Stomach (tissue), 9 donors: ENCODE results near the gene SLC38A2. TPM values are rescaled to one million over a fixed set of nuclear protein-coding genes. Genes with fewer than 3 reads are reported as not detected.

Experiments
- DNase-seq, 2 donors: peaks; one replicate each; pipeline versions ENCODE4 v3.0.0 to v3.0.0-alpha.2; 2013 to 2019
- H3K27ac ChIP-seq, 5 donors: fragments of 200-600 bp in 4 of 5; sonication (generic) in 4 of 5; one replicate each; pipeline ENCODE4 v1.5.1; 2013 to 2019; ENCODE audit warnings: mild to moderate bottlenecking in 1 of 5, moderate library complexity in 1 of 5
- H3K27me3 ChIP-seq, 3 donors: fragments of 200-600 bp; sonication (generic); one replicate each; pipeline ENCODE4 v1.5.1; 2017 to 2019; ENCODE audit warnings: mixed run types in 1 of 3
- H3K36me3 ChIP-seq, 4 donors: fragments of 200-600 bp; sonication (generic); 1 replicate in 3 of 4; 2 replicates in 1 of 4; pipeline ENCODE4 v1.5.1; 2016 to 2019
- H3K4me1 ChIP-seq, 4 donors: fragments of 200-600 bp; sonication (generic); one replicate each; pipeline ENCODE4 v1.5.1; 2016 to 2019
- H3K4me3 ChIP-seq, 4 donors: fragments of 200-600 bp; sonication (generic) in 3 of 4; one replicate each; pipeline ENCODE4 v1.5.1; 2016 to 2019; ENCODE audit warnings: mild to moderate bottlenecking in 1 of 4
- H3K9me3 ChIP-seq, 4 donors: fragments of 200-600 bp; sonication (generic); one replicate each; pipeline ENCODE4 v1.5.1; 2016 to 2019
- EP300 ChIP-seq: sonication (generic); formaldehyde crosslinking; IDR thresholded peaks from one replicate; pipeline ENCODE4 v1.6.1; 2017; ENCODE audit warnings: antibody characterized with exemption
- POLR2A ChIP-seq, 4 donors: fragments of 450-650 bp; IDR thresholded peaks; one replicate each; pipeline ENCODE4 v1.6.1; 2016; ENCODE audit warnings: antibody characterized with exemption in 4 of 4, control low read depth in 2 of 4, mild to moderate bottlenecking in 1 of 4, moderate library complexity in 1 of 4
- POLR2AphosphoS5 ChIP-seq, 3 donors: sonication (generic); formaldehyde crosslinking; IDR thresholded peaks; one replicate each; pipeline ENCODE4 v1.6.1; 2016; ENCODE audit warnings: antibody characterized with exemption in 3 of 3
- WGBS, 5 donors: extraction: QIAGEN DNeasy Blood & Tissue Kit in 3 of 5; methylation state at CpG; one replicate each; pipeline versions ENCODE4 v1.1.5 to v1.1.7; 2013 to 2018; 5-methylcytosine and 5-hydroxymethylcytosine counted together
- intact Hi-C: fragments of 100-400 bp; cut with DNase I; formaldehyde crosslinking; loops from one replicate; pipeline ENCODE4 v1.15.1; 2023; ENCODE audit warnings: low total_unique reads
- polyA plus RNA-seq, 3 donors: library from polyadenylated mRNA; stranded (reverse); fragments of 200-250 nt; gene quantifications; one replicate each; pipeline ENCODE4 v1.2.3, GENCODE V29; 2013
- total RNA-seq, 5 donors: library from RNA; depleted of rRNA; stranded (reverse); fragments of >200 nt; gene quantifications; one replicate each; pipeline versions ENCODE4 v1.1.0 to v1.2.3, GENCODE V29; 2014 to 2016
- TF ChIP-seq, protein P1 (sequence below), 7 experiments: fragments of 450-650 bp in 4 of 7; fragments of 200-600 bp in 3 of 7; sonication (generic) in 3 of 7; IDR thresholded peaks; one replicate each; pipeline ENCODE4 v1.5.1; 2016 to 2019; ENCODE audit warnings: antibody characterized with exemption in 7 of 7, control low read depth in 2 of 7, mild to moderate bottlenecking in 1 of 7
- donor health status: healthy with polysubstance abuse.
- donor health status: Bipolar disorder and iron deficiency.
- donor health status: healthy.

The SLC38A2 gene
- total and polyA plus RNA-seq, 8 donors: 26.6 to 716 (median 157) TPM

DNA sequence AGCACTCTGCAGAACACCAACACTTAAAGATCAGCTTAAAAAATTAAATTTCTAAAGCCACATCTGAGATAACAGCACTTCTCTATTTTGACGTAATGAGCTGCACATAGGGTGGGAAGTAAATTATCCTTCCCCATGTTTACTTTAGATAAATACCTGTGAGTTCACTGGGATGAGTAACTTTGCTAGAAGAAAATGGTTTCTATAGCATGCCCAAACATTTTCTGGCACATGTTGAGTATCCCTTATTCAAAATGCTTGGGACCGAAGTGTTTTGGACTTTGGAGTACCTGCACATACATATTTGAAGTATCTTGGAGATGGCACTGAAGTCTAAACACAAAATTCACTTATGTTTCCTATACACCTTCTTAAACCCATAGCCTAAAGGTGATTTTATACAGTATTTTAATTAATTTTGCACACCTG is 6.6 kb downstream of the SLC38A2 start:
- no peak for DNase-seq
- H3K4me3 ChIP-seq: peak overlapping the region in 3 of 4 donors; percentile 94 to 100 (median 98)
- intact Hi-C loops: no loop called here
- 22 to 32% (median 28%) methylated on average over 2 of the region's 2 CpGs for WGBS, 5 donors
- peak overlapping the region in 4 of 5 donors; percentile 35 to 100 (median 99) for H3K27ac ChIP-seq
- H3K27me3 ChIP-seq: no peaks in the 10 kb centered on the region
- no peaks in the 10 kb centered on the region for H3K9me3 ChIP-seq
- peaks cover 71 to 96% (median 87%) of the 10 kb centered on the region in 4 donors for H3K4me1 ChIP-seq
- TF ChIP-seq POLR2AphosphoS5 (IDR thresholded peaks at IDR 0.05) (peak in 2 of 3 donors; percentile 11 to 42), POLR2A (IDR thresholded peaks at IDR 0.05) (no peak)
- peaks cover 92 to 100% (median 100%) of the 10 kb centered on the region in 4 donors for H3K36me3 ChIP-seq

DNA sequence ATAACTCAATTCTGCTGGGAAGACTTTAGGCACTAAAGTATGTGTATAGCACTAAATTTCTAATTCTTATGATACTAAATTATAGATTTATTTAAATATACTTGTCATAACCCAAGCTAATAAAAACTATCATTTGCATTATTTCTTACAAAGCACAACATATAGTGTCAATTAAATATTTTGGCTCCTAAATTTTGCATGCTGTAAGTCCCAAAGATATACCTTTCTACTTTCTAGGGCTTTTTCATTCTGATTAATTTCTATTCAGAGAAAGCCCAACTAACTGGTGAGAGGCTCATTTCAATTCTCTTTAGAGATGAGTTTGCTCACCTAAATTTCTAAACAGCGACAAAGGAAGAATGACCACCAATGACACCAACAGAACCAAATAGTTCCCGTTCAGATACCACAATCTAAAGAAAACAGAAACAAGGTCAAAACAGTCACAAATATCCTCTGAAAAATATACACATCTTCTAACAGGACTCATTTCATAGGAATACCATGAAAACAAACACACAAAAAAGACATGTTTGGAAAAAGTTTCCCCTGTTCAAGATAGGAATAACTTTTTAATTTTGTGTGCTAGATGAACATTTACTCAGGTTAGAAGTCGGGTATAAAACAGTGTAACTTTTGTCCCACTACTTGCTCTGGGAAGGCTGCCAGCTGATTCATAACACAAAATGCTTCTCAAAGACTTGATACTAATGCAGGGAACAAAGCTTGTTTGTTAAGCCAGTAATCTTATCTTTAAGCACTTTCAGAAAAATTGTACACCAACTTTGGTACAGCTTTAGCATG is 7.6 kb downstream of the SLC38A2 start:
- Histone ChIP-seq H3K36me3 (peaks cover 93 to 100% (median 100%) of the 10 kb centered on the region in 4 donors), H3K27ac (peak overlapping the region in 4 of 5 donors; percentile 35 to 100 (median 99)), H3K27me3 (no peaks in the 10 kb centered on the region), H3K4me1 (peaks cover 80 to 100% (median 85%) of the 10 kb centered on the region in 4 donors), H3K9me3 (no peaks in the 10 kb centered on the region), H3K4me3 (peak overlapping the region in 2 of 4 donors; percentile 94 to 98)
- TF ChIP-seq POLR2A (IDR thresholded peaks at IDR 0.05) (no peak), POLR2AphosphoS5 (IDR thresholded peaks at IDR 0.05) (peak in 2 of 3 donors; percentile 30 to 80)
- 15 to 30% (median 23%) methylated on average over 3 of the region's 3 CpGs for WGBS, 5 donors
- DNase-seq: peak; percentile 84 to 91
- intact Hi-C loops: no loop called here

DNA sequence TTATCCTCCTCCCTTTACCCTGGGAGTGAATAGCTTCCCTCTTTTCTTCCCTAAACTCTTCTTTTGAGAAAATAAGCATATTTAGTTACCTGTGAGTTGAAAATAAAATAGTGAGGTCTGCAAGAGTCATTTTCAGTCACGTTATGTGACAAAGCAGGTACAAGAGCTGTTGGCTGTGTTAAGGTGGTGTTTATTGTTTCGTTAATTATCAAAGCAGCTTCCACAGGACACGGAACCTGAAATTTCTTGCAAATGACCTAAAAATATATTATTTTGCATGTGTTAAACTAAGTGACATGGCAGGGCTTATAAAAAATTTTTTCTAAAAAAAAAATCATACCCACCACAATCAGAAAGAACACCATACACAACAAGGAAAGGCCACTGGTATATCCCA is 8.3 kb downstream of the SLC38A2 start:
- Histone ChIP-seq H3K36me3 (peaks cover 94 to 100% (median 100%) of the 10 kb centered on the region in 4 donors), H3K27ac (peak overlapping the region in 4 of 5 donors; percentile 21 to 100 (median 99)), H3K4me1 (peaks cover 75 to 100% (median 86%) of the 10 kb centered on the region in 4 donors), H3K27me3 (no peaks in the 10 kb centered on the region), H3K9me3 (no peaks in the 10 kb centered on the region), H3K4me3 (peak overlapping the region in 2 of 4 donors; percentile 94 to 98)
- TF ChIP-seq EP300: no peak
- peak in 1 of 3 donors; percentile 0 for TF ChIP-seq POLR2AphosphoS5 (IDR thresholded peaks at IDR 0.05)
- WGBS, 5 donors: 57 to 77% (median 62%) methylated on average over 3 of the region's 3 CpGs
- intact Hi-C loops: no loop called here
- DNase-seq: no peak

DNA sequence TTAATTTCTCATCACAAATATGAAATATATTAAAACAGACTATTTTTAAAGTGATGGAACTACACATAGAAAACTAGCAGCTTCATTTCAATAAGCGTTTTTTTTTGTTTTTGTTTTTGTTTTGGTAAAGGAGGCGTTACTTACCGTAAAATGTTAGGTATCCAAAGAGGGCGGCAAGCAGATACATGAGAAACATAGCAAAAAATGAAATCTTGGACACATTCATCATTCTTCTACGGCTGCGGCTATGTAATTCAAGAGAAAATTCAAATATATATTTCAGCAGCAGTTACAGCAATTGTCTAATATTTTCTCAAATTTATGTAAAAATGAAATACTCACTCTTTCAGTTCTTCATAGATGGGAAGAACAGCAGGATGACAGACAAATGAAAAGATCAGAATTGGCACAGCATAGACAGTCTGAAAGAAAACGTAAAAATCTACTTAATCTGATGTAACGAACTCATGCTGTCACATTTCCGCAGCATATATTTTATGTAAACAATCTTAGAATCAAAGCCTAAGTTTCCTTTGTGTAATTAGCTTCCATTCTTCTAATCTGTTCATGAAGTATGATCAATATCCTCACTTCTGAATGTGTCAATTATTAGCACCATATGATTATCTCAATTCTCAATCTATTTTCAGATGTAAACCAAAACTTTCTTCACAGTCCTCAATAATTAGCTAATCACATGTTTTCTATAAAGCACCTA is 8.8 kb downstream of the SLC38A2 start:
- peak overlapping the region in 2 of 4 donors; percentile 94 to 98 for H3K4me3 ChIP-seq
- no peaks in the 10 kb centered on the region for H3K9me3 ChIP-seq
- peaks cover 95 to 100% (median 100%) of the 10 kb centered on the region in 4 donors for H3K36me3 ChIP-seq
- no peak for DNase-seq
- peaks cover 70 to 100% (median 86%) of the 10 kb centered on the region in 4 donors for H3K4me1 ChIP-seq
- H3K27me3 ChIP-seq: no peaks in the 10 kb centered on the region
- TF ChIP-seq EP300 (no peak), POLR2A (IDR thresholded peaks at IDR 0.05) (no peak), POLR2AphosphoS5 (IDR thresholded peaks at IDR 0.05) (peak in 1 of 3 donors; percentile 1)
- TF ChIP-seq, protein P1, sequence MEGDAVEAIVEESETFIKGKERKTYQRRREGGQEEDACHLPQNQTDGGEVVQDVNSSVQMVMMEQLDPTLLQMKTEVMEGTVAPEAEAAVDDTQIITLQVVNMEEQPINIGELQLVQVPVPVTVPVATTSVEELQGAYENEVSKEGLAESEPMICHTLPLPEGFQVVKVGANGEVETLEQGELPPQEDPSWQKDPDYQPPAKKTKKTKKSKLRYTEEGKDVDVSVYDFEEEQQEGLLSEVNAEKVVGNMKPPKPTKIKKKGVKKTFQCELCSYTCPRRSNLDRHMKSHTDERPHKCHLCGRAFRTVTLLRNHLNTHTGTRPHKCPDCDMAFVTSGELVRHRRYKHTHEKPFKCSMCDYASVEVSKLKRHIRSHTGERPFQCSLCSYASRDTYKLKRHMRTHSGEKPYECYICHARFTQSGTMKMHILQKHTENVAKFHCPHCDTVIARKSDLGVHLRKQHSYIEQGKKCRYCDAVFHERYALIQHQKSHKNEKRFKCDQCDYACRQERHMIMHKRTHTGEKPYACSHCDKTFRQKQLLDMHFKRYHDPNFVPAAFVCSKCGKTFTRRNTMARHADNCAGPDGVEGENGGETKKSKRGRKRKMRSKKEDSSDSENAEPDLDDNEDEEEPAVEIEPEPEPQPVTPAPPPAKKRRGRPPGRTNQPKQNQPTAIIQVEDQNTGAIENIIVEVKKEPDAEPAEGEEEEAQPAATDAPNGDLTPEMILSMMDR (IDR thresholded peaks at IDR 0.05): no peak
- intact Hi-C loops: no loop called here
- 68 to 80% (median 74%) methylated on average over 9 of the region's 9 CpGs for WGBS, 5 donors
- H3K27ac ChIP-seq: peak overlapping the region in 3 of 5 donors; percentile 21 to 100 (median 99)

DNA sequence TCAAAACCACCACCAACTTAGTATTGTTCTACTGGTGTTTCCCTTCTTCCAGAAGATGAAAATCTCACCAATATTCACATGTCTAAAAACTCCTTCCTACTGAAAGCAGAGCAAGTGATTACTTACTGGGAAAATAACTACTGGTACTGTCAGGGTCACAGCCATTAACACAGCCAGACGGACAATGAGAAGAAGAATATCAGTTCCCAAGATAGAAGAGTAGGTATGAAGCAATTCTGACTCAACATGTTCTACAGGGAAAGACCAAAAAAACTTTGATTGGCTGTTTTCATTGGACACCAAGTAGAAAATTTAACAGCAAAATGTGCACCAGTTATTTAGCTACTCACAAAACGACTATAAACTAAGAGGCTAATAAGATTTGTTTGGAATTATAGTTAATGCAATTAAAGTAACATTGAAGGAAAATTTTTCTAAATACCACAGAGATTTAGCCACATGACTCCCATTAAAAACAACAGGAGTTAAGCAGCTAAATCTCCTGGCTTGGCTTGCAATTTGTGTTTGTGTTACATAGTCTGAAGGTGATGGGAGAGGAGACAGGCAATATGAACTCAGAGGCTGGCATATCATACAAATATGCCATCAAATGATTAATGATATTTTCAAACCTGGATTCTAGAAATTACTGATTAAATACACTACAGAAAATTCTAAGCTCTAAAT is 9.5 kb downstream of the SLC38A2 start:
- TF ChIP-seq, protein P1 (IDR thresholded peaks at IDR 0.05): no peak
- TF ChIP-seq EP300 (no peak), POLR2A (IDR thresholded peaks at IDR 0.05) (no peak), POLR2AphosphoS5 (IDR thresholded peaks at IDR 0.05) (no peak)
- Histone ChIP-seq H3K9me3 (no peaks in the 10 kb centered on the region), H3K4me1 (peaks cover 63 to 100% (median 85%) of the 10 kb centered on the region in 4 donors), H3K27ac (peak overlapping the region in 1 of 5 donors; percentile 11), H3K4me3 (peak overlapping the region in 2 of 4 donors; percentile 94 to 98), H3K36me3 (peaks cover 92 to 97% (median 96%) of the 10 kb centered on the region in 4 donors), H3K27me3 (no peaks in the 10 kb centered on the region)
- DNase-seq: no peak
- 31 to 53% (median 32%) methylated on average over 2 of the region's 2 CpGs for WGBS, 5 donors
- intact Hi-C loops: no loop called here
